ENCODE data around the gene CSRP1.

DNA sequence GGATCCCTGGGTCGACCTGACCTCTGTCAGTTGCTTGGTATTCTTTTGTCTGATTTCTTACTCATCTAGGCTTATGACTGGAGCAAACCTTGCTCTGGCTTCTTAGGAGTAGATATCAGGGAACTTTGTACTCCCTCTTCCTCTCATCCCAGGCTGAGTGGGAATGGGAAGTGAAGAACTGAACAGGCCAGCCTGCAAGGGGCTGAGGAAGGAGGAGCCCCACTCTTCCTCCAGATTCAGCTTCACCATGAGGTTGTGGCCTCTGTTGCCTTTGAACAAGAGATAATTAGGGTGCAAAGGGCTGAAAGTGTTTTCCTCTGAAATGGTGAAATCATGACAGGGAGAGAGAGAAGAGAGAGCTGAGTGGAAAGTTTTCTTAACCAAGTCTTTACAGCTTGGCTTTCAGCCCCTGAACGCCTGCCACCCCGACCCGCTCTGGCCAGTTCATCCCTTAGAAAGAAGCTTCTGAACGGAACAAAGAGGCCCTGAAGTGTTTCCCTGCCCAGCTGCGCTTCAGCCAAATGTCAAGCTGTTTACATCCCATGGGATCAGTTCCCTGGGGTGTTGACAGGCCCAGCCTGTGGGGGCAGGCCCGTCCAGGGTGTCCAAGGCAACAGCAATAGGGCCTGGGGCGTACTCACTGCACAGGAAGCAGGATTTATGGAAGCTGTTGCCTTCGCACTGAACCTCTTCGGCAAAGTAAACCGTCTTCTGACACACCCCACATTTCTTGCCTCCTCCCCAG lies 11.2 kb downstream of the CSRP1 start:
- TF ChIP-seq SPI1 (IDR thresholded peaks at IDR 0.05; ENCODE audit: borderline replicate concordance, low read depth) = no peak
- TF ChIP-seq, protein P1, sequence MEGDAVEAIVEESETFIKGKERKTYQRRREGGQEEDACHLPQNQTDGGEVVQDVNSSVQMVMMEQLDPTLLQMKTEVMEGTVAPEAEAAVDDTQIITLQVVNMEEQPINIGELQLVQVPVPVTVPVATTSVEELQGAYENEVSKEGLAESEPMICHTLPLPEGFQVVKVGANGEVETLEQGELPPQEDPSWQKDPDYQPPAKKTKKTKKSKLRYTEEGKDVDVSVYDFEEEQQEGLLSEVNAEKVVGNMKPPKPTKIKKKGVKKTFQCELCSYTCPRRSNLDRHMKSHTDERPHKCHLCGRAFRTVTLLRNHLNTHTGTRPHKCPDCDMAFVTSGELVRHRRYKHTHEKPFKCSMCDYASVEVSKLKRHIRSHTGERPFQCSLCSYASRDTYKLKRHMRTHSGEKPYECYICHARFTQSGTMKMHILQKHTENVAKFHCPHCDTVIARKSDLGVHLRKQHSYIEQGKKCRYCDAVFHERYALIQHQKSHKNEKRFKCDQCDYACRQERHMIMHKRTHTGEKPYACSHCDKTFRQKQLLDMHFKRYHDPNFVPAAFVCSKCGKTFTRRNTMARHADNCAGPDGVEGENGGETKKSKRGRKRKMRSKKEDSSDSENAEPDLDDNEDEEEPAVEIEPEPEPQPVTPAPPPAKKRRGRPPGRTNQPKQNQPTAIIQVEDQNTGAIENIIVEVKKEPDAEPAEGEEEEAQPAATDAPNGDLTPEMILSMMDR (IDR thresholded peaks at IDR 0.05; ENCODE audit: insufficient read depth, low read length) = no peak
- TF ChIP-seq POLR2AphosphoS5 (IDR thresholded peaks at IDR 0.05; ENCODE audit: low read depth) = no peak
- TF ChIP-seq, protein P2, sequence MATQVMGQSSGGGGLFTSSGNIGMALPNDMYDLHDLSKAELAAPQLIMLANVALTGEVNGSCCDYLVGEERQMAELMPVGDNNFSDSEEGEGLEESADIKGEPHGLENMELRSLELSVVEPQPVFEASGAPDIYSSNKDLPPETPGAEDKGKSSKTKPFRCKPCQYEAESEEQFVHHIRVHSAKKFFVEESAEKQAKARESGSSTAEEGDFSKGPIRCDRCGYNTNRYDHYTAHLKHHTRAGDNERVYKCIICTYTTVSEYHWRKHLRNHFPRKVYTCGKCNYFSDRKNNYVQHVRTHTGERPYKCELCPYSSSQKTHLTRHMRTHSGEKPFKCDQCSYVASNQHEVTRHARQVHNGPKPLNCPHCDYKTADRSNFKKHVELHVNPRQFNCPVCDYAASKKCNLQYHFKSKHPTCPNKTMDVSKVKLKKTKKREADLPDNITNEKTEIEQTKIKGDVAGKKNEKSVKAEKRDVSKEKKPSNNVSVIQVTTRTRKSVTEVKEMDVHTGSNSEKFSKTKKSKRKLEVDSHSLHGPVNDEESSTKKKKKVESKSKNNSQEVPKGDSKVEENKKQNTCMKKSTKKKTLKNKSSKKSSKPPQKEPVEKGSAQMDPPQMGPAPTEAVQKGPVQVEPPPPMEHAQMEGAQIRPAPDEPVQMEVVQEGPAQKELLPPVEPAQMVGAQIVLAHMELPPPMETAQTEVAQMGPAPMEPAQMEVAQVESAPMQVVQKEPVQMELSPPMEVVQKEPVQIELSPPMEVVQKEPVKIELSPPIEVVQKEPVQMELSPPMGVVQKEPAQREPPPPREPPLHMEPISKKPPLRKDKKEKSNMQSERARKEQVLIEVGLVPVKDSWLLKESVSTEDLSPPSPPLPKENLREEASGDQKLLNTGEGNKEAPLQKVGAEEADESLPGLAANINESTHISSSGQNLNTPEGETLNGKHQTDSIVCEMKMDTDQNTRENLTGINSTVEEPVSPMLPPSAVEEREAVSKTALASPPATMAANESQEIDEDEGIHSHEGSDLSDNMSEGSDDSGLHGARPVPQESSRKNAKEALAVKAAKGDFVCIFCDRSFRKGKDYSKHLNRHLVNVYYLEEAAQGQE (IDR thresholded peaks at IDR 0.05; ENCODE audit: insufficient replicate concordance, low read depth) = no peak
- no peak for TF ChIP-seq GABPA (IDR thresholded peaks at IDR 0.05; ENCODE audit: low read depth)

Data from HL-60 (cell line).